Endothelial cell (in vitro differentiated cells): ENCODE measurements around the gene CAMK2N1. TPM values are rescaled to one million over a fixed set of nuclear protein-coding genes. Genes with fewer than 3 reads are reported as not detected.

Experiments
- DNase-seq: peaks from one replicate; pipeline ENCODE4 v3.0.0; 2021; ENCODE audit warnings: low spot score
- H3K27ac Mint-ChIP-seq: one replicate; pipeline ENCODE4 v1.8.0; 2021; ENCODE audit warnings: mixed read lengths, inconsistent platforms; ENCODE audit not compliant: unreplicated experiment
- H3K27me3 Mint-ChIP-seq: one replicate; pipeline ENCODE4 v1.8.0; 2021; ENCODE audit warnings: mild to moderate bottlenecking, moderate library complexity, mixed read lengths, inconsistent platforms; ENCODE audit not compliant: unreplicated experiment
- H3K36me3 Mint-ChIP-seq: one replicate; pipeline ENCODE4 v1.8.0; 2021; ENCODE audit warnings: mild to moderate bottlenecking, low read depth, mixed read lengths, inconsistent platforms; ENCODE audit not compliant: unreplicated experiment
- H3K4me1 Mint-ChIP-seq: one replicate; pipeline ENCODE4 v1.8.0; 2021; ENCODE audit warnings: mild to moderate bottlenecking, mixed read lengths, inconsistent platforms; ENCODE audit not compliant: unreplicated experiment
- H3K4me3 Mint-ChIP-seq: one replicate; pipeline ENCODE4 v1.8.0; 2021; ENCODE audit warnings: mild to moderate bottlenecking, mixed read lengths, inconsistent platforms; ENCODE audit not compliant: unreplicated experiment
- H3K9me3 Mint-ChIP-seq: one replicate; pipeline ENCODE4 v1.8.0; 2021; ENCODE audit warnings: mixed read lengths, inconsistent platforms; ENCODE audit not compliant: unreplicated experiment
- total RNA-seq: library from RNA; stranded (reverse); fragmentation: NEBNext Ultra II Directional; extraction: Animal tissue kit (Norgen Biotek cat#: 25700); gene quantifications from one replicate; pipeline ENCODE4 v1.2.1, GENCODE V29; 2021; ENCODE audit not compliant: unreplicated experiment
- TF ChIP-seq, protein P1 (sequence below): fragments of 200-600 bp; sonication (generic); IDR thresholded peaks from one replicate; pipeline ENCODE4 v1.5.0; 2021; ENCODE audit warnings: antibody characterized with exemption; ENCODE audit not compliant: unreplicated experiment

The CAMK2N1 gene
- total RNA-seq, 1 donor from 2014 or later = 0.28 TPM

DNA sequence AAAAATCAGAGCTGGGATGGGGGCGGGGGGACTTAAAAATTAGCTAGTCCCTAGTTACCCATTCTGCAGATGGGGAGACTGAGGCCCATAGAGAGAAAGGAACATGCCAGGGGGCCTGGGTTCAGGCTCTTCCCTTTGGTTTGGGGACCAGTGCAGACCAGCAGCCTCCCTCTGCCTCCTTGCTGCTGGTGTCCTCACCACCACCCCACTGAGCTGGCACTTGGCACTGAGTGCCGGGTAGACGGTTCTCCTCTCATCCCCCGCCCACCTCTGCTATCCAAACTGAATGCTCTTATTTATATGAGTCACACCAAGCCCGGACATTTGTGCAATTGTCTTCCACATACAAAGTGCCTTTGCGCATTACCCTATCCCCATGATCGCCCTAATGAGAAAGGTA lies 39.2 kb downstream of the CAMK2N1 start:
- Mint-ChIP-seq H3K9me3 (no peaks in the 10 kb centered on the region), H3K27ac (no peak overlapping the region), H3K27me3 (peaks cover 1% of the 10 kb centered on the region), H3K4me3 (no peak overlapping the region), H3K36me3 (no peaks in the 10 kb centered on the region), H3K4me1 (peaks cover 9% of the 10 kb centered on the region)
- DNase-seq = no peak
- TF ChIP-seq, protein P1, sequence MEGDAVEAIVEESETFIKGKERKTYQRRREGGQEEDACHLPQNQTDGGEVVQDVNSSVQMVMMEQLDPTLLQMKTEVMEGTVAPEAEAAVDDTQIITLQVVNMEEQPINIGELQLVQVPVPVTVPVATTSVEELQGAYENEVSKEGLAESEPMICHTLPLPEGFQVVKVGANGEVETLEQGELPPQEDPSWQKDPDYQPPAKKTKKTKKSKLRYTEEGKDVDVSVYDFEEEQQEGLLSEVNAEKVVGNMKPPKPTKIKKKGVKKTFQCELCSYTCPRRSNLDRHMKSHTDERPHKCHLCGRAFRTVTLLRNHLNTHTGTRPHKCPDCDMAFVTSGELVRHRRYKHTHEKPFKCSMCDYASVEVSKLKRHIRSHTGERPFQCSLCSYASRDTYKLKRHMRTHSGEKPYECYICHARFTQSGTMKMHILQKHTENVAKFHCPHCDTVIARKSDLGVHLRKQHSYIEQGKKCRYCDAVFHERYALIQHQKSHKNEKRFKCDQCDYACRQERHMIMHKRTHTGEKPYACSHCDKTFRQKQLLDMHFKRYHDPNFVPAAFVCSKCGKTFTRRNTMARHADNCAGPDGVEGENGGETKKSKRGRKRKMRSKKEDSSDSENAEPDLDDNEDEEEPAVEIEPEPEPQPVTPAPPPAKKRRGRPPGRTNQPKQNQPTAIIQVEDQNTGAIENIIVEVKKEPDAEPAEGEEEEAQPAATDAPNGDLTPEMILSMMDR = no peak

DNA sequence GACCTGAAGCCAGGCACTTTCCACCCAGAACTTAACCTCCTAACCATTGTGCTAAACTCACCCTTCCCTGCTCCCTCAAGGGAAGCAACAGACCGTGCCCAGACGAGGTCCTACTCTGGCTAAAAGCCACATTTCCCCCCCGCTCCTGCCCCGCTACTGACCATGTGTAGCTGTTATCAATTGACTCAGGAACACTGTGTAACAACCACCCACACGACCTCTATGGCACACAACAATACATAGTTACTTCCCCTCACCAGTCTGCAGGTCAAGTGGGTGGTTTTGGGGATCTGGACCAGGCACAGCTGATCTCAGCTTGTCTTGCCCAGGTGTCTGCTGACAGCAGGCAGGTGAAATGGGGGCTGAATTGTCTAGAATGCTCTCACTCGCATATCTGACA lies 40.1 kb downstream of the CAMK2N1 start:
- no peaks in the 10 kb centered on the region for H3K9me3 Mint-ChIP-seq
- no peaks in the 10 kb centered on the region for H3K36me3 Mint-ChIP-seq
- H3K27me3 Mint-ChIP-seq = peaks cover 1% of the 10 kb centered on the region
- TF ChIP-seq, protein P1 = no peak
- H3K27ac Mint-ChIP-seq = no peak overlapping the region
- DNase-seq = no peak
- no peak overlapping the region for H3K4me3 Mint-ChIP-seq
- peaks cover 9% of the 10 kb centered on the region for H3K4me1 Mint-ChIP-seq

DNA sequence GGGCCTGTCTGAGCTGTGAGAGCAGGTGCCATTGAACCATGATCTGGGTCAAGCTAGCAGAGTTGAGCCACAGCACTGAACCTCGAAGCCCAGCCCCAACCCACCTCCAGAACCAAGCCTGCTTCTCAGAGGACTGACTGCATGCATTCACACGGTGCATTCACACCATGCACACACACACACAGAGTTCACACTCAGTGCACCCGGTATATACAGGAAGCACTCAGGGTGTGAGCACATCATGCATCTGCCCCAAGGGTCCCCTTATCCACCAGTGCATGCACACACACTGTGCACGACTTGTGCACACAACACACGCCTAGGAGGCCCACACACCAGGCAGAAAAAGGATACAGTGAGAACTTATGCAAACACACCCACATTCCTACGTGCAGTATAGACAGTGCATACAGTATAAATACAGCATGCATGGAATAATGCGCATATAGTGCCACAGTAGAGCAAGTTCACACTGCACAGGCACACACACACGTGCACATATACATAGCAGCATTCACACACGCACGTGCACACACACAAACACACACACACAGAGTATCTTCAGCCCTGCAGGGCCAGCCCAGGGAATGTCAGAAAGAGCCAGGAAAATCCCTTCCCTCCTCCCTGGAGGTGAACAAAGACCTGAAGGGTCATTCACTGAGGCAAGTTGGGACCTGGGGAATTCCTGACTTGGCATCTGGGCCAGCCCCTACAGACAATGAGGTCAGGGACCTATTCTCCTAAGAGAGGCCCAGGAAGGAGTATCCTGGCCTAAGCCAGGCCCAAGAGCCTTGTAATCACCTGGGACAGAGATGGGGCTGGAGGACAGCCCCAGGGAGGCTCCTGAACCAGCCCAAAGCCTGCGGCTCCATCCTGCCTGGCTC lies 42.1 kb downstream of the CAMK2N1 start:
- no peaks in the 10 kb centered on the region for H3K27me3 Mint-ChIP-seq
- H3K27ac Mint-ChIP-seq = no peak overlapping the region
- H3K4me3 Mint-ChIP-seq = no peak overlapping the region
- DNase-seq = no peak
- H3K36me3 Mint-ChIP-seq = no peaks in the 10 kb centered on the region
- peaks cover 6% of the 10 kb centered on the region for H3K4me1 Mint-ChIP-seq
- H3K9me3 Mint-ChIP-seq = no peaks in the 10 kb centered on the region
- TF ChIP-seq, protein P1 = no peak

DNA sequence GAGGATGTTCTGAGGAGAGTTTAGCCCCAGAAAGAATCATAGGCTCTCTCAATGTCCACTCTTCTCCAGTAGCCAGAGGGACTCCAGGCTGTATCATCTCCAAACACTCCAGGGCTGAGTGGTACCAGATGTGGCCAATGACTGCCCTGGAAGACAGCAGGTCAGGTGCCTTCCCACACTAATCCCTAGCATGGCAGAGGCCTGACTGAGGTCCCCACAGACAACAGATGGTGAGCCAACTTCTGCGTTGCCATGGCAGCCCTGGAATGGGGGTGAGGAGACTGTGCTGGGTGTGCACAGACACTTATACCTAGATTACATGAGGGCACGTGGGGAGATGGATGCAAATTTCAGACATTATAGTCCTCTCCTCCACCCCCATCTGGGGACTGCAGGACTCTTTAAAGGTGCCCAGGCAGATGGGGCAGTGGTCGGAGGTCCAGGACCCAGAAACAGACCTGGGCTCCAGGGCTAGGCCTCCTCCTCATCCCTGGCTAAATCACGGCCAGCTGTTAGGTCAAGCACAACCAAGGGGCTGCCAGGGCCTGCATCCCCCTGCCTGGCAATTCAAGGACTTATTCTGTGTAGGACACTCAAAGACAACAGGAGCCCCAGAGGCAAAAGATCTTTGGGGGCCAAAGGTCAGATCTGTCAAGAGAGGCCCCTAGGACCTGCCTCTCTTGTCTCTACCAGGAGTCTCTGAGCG lies 42.9 kb downstream of the CAMK2N1 start:
- no peaks in the 10 kb centered on the region for H3K9me3 Mint-ChIP-seq
- TF ChIP-seq, protein P1 = no peak
- no peaks in the 10 kb centered on the region for H3K36me3 Mint-ChIP-seq
- no peaks in the 10 kb centered on the region for H3K27me3 Mint-ChIP-seq
- no peak overlapping the region for H3K4me3 Mint-ChIP-seq
- DNase-seq = no peak
- H3K27ac Mint-ChIP-seq = no peak overlapping the region
- H3K4me1 Mint-ChIP-seq = peaks cover 2% of the 10 kb centered on the region

DNA sequence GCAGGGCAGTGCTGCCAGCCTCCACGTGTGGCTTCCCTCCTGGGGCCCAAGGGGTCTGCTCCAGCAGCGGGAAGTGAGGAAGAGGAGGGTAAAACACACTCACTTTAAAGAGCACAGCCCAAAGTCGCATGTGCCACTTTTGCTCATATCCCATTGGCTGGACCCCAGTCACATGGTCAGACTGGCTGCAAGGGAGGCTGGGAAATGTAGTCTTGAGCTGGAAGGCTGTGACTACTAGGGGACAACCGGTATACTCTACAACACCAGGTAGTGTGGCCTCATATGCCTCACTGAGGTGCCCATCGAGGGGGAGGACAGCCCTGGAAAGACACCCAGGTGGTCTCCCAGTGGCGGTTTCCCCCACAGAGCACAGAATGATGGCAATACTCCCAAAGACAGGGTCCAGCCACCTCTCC lies 45.2 kb downstream of the CAMK2N1 start:
- no peaks in the 10 kb centered on the region for H3K27me3 Mint-ChIP-seq
- H3K27ac Mint-ChIP-seq = no peak overlapping the region
- H3K9me3 Mint-ChIP-seq = no peaks in the 10 kb centered on the region
- DNase-seq = peak; percentile 58
- H3K4me3 Mint-ChIP-seq = no peak overlapping the region
- no peaks in the 10 kb centered on the region for H3K36me3 Mint-ChIP-seq
- TF ChIP-seq, protein P1 = no peak
- H3K4me1 Mint-ChIP-seq = no peaks in the 10 kb centered on the region
